Body of pancreas (tissue), 4 donors: ENCODE measurements around the gene NFILZ.
"Not testable (repeated sequence)": the region's sequence is repeated elsewhere in the genome, so short reads cannot be mapped to it uniquely, and the experiment has no call there.

Experiments used
- POLR2A ChIP-seq, 3 donors: fragments of 450-650 bp; IDR thresholded peaks; one replicate each; pipeline ENCODE4 v1.6.1; 2016; ENCODE audit warnings: antibody characterized with exemption in 3 of 3, mild to moderate bottlenecking in 2 of 3
- TF ChIP-seq, protein P1 (sequence below), 7 experiments: fragments of 450-650 bp in 4 of 7; fragments of 200-600 bp in 3 of 7; sonication (generic) in 3 of 7; IDR thresholded peaks; one replicate each; pipeline ENCODE4 v1.5.1; 2016 to 2019; ENCODE audit warnings: antibody characterized with exemption in 7 of 7

DNA sequence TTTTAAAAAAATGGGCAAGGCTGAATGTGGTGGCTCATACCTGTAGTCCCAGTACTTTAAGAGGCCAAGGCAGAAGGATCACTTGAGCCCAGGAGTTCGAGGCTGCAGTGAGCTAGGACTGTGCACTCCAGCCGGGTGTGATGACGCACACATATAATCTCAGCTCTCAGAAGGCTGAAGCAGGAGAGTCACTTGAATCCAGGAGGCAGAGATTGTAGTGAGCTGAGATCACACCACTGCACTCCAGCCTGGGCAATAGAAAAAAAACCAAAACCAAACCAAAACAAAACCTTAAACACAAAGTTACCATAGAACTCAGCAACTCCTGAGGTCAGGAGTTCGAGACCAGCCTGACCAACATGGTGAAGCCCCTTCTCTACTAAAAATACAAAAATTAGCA is 6.6 kb downstream of the NFILZ start:
- TF ChIP-seq, protein P1, sequence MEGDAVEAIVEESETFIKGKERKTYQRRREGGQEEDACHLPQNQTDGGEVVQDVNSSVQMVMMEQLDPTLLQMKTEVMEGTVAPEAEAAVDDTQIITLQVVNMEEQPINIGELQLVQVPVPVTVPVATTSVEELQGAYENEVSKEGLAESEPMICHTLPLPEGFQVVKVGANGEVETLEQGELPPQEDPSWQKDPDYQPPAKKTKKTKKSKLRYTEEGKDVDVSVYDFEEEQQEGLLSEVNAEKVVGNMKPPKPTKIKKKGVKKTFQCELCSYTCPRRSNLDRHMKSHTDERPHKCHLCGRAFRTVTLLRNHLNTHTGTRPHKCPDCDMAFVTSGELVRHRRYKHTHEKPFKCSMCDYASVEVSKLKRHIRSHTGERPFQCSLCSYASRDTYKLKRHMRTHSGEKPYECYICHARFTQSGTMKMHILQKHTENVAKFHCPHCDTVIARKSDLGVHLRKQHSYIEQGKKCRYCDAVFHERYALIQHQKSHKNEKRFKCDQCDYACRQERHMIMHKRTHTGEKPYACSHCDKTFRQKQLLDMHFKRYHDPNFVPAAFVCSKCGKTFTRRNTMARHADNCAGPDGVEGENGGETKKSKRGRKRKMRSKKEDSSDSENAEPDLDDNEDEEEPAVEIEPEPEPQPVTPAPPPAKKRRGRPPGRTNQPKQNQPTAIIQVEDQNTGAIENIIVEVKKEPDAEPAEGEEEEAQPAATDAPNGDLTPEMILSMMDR (IDR thresholded peaks at IDR 0.05) = not testable (repeated sequence)
- not testable (repeated sequence) for TF ChIP-seq POLR2A (IDR thresholded peaks at IDR 0.05)
